SK-N-SH (cell line): ENCODE measurements around the gene CCDC88B. TPM values are rescaled to one million over a fixed set of nuclear protein-coding genes. Genes with fewer than 3 reads are reported as not detected.

ENCODE experiments used
- CTCF ChIA-PET: fragments of 300-600, 350-600 bp; formaldehyde crosslinking; extraction: SDS; loops from one replicate; lab custom pipeline; 2021; lab: Yijun Ruan, JAX
- POLR2A ChIA-PET: fragments of 350-600 bp; sonication (Branson Sonifier 250); formaldehyde crosslinking; extraction: SDS; loops from one replicate; lab custom pipeline; 2020; ENCODE audit warnings: antibody characterized with exemption, inconsistent platforms; lab: Yijun Ruan, JAX
- DNase-seq: peaks from one replicate; pipeline ENCODE4 v3.0.0; 2012
- H2AFZ ChIP-seq: fragments of 200-600 bp; sonication (generic); 2 replicates; pipeline ENCODE4 v1.8.1; 2016; ENCODE audit warnings: antibody characterized with exemption, mild to moderate bottlenecking, low read depth
- H3F3A ChIP-seq: fragments of 200-600 bp; sonication (generic); replicated peaks from 2 replicates; pipeline ENCODE3; 2016; ENCODE audit warnings: antibody characterized with exemption, mild to moderate bottlenecking; ENCODE audit not compliant: insufficient read depth
- H3K27ac ChIP-seq, 2 experiments: fragments of 200-500 bp in 1 of 2; fragments of 200-600 bp in 1 of 2; sonication (Bioruptor generic) in 1 of 2; sonication (generic), shearing (Covaris generic) in 1 of 2; 2 replicates each; pipeline versions ENCODE4 v1.5.1 to v1.6.1; 2014 to 2016; ENCODE audit warnings: low read depth in 2 of 2, inconsistent platforms in 1 of 2, low read length in 1 of 2, mild to moderate bottlenecking in 1 of 2, mixed read lengths in 1 of 2
- H3K27me3 ChIP-seq: fragments of 200-600 bp; sonication (generic), shearing (Covaris generic); 2 replicates; pipeline ENCODE4 v1.6.1; 2016; ENCODE audit warnings: mixed run types; ENCODE audit not compliant: insufficient read depth
- H3K36me3 ChIP-seq, 2 experiments: fragments of 200-500 bp in 1 of 2; fragments of 200-600 bp in 1 of 2; sonication (Bioruptor generic) in 1 of 2; sonication (generic) in 1 of 2; replicated peaks in 1 of 2; 2 replicates each; pipeline versions ENCODE3 to v1.5.1; 2014 to 2016; ENCODE audit warnings: low read length in 1 of 2, mild to moderate bottlenecking in 1 of 2; ENCODE audit not compliant: insufficient read depth in 2 of 2, control insufficient read depth in 1 of 2
- H3K4me1 ChIP-seq, 2 experiments: fragments of 200-500 bp in 1 of 2; fragments of 200-600 bp in 1 of 2; sonication (Bioruptor generic) in 1 of 2; sonication (generic), shearing (Covaris generic) in 1 of 2; 2 replicates each; pipeline versions ENCODE4 v1.5.1 to v1.6.1; 2014 to 2016; ENCODE audit warnings: low read depth in 1 of 2, low read length in 1 of 2, mixed run types in 1 of 2; ENCODE audit not compliant: insufficient read depth in 2 of 2, control insufficient read depth in 1 of 2
- H3K4me2 ChIP-seq: fragments of 200-600 bp; sonication (generic), shearing (Covaris generic); 2 replicates; pipeline ENCODE4 v1.6.1; 2017; ENCODE audit warnings: mixed run types
- H3K4me3 ChIP-seq, 2 experiments: fragments of 200-500 bp in 1 of 2; fragments of 200-600 bp in 1 of 2; sonication (Bioruptor generic) in 1 of 2; sonication (generic), shearing (Covaris generic) in 1 of 2; 2 replicates each; pipeline versions ENCODE4 v1.5.1 to v1.8.1; 2014 to 2016; ENCODE audit warnings: low read depth in 2 of 2, inconsistent platforms in 1 of 2, low read length in 1 of 2, mild to moderate bottlenecking in 1 of 2, mixed read lengths in 1 of 2, moderate library complexity in 1 of 2
- H3K79me2 ChIP-seq: fragments of 200-600 bp; sonication (generic); 2 replicates; pipeline ENCODE4 v1.8.1; 2017; ENCODE audit warnings: mild to moderate bottlenecking; ENCODE audit not compliant: insufficient read depth
- H3K9ac ChIP-seq: fragments of 200-600 bp; sonication (generic); 2 replicates; pipeline ENCODE4 v1.6.1; 2017; ENCODE audit warnings: mixed run types
- H3K9me2 ChIP-seq: fragments of 200-600 bp; sonication (generic); 2 replicates; pipeline ENCODE4 v1.6.1; 2017; ENCODE audit warnings: mixed run types
- H3K9me3 ChIP-seq: fragments of 200-600 bp; sonication (generic); 2 replicates; pipeline ENCODE4 v1.6.1; 2017; ENCODE audit warnings: mixed run types, mild to moderate bottlenecking, moderate library complexity
- H4K20me1 ChIP-seq: fragments of 200-600 bp; sonication (generic); 2 replicates; pipeline ENCODE4 v1.6.1; 2017; ENCODE audit warnings: mild to moderate bottlenecking, mixed run types; ENCODE audit not compliant: insufficient read depth
- CHD2 ChIP-seq: fragments of 150-350 bp; IDR thresholded peaks from 2 replicates; pipeline ENCODE4 v1.6.1; 2018; ENCODE audit warnings: low read length; ENCODE audit not compliant: partially characterized antibody
- CTCF ChIP-seq: fragments of 200-600 bp; sonication (generic); IDR thresholded peaks from 2 replicates; pipeline ENCODE4 v1.6.1; 2017; ENCODE audit warnings: antibody characterized with exemption, mild to moderate bottlenecking, moderate library complexity
- ELF1 ChIP-seq: IDR thresholded peaks from 2 replicates; pipeline ENCODE4 v1.4.0; 2012
- EP300 ChIP-seq, 2 experiments: IDR thresholded peaks; 2 replicates each; pipeline versions ENCODE4 v1.4.0 to v1.6.1; 2012; ENCODE audit warnings: borderline replicate concordance in 1 of 2, low read depth in 1 of 2, low read length in 1 of 2
- FOXJ3 ChIP-seq: sonication (generic); formaldehyde crosslinking; IDR thresholded peaks from 2 replicates; pipeline ENCODE4 v1.5.1; 2020; ENCODE audit warnings: mild to moderate bottlenecking, missing genetic modification reagents
- FOXM1 ChIP-seq: IDR thresholded peaks from 2 replicates; pipeline ENCODE4 v1.4.0; 2012; ENCODE audit warnings: low read depth, mild to moderate bottlenecking
- GABPA ChIP-seq: IDR thresholded peaks from 2 replicates; pipeline ENCODE4 v1.4.0; 2012; ENCODE audit warnings: low read depth, mild to moderate bottlenecking
- IRF3 ChIP-seq: fragments of 150-350 bp; IDR thresholded peaks from 2 replicates; pipeline ENCODE4 v1.6.1; 2016; ENCODE audit warnings: mild to moderate bottlenecking, low read depth, low read length
- JUND ChIP-seq: IDR thresholded peaks from 2 replicates; pipeline ENCODE4 v1.4.0; 2012
- MEF2A ChIP-seq: IDR thresholded peaks from 2 replicates; pipeline ENCODE4 v1.4.0; 2012; ENCODE audit warnings: low read depth, borderline replicate concordance
- MXI1 ChIP-seq: IDR thresholded peaks from 2 replicates; pipeline ENCODE4 v1.6.1; 2012; ENCODE audit warnings: mild to moderate bottlenecking, low read depth, low read length, improper control_type of control experiment
- RAD21 ChIP-seq: IDR thresholded peaks from 2 replicates; pipeline ENCODE4 v1.6.1; 2012; ENCODE audit warnings: mild to moderate bottlenecking, low read length
- RCOR1 ChIP-seq: fragments of 150-350 bp; IDR thresholded peaks from 2 replicates; pipeline ENCODE4 v1.6.1; 2017; ENCODE audit warnings: antibody characterized with exemption, low read length
- RXRA ChIP-seq: IDR thresholded peaks from 2 replicates; pipeline ENCODE4 v1.4.0; 2012; ENCODE audit warnings: low read depth, mild to moderate bottlenecking, borderline replicate concordance
- SIN3A ChIP-seq: IDR thresholded peaks from 2 replicates; pipeline ENCODE4 v1.6.1; 2012; ENCODE audit warnings: low read depth, mild to moderate bottlenecking, low read length, moderate library complexity, borderline replicate concordance
- TAF1 ChIP-seq: IDR thresholded peaks from 2 replicates; pipeline ENCODE4 v1.6.1; 2012; ENCODE audit warnings: low read depth, mild to moderate bottlenecking, low read length, moderate library complexity, borderline replicate concordance
- TCF12 ChIP-seq: IDR thresholded peaks from 2 replicates; pipeline ENCODE4 v1.4.0; 2012
- USF1 ChIP-seq: IDR thresholded peaks from 2 replicates; pipeline ENCODE4 v1.4.0; 2012; ENCODE audit warnings: low read depth, borderline replicate concordance
- USF2 ChIP-seq: fragments of 150-350 bp; IDR thresholded peaks from 2 replicates; pipeline ENCODE4 v1.6.1; 2017; ENCODE audit warnings: antibody characterized with exemption, low read length, low read depth, borderline replicate concordance
- WGBS: methylation state at CpG from one replicate; pipeline ENCODE4 v1.1.6; 2017; ENCODE audit warnings: low lambda C conversion rate; 5-methylcytosine and 5-hydroxymethylcytosine counted together
- polyA plus RNA-seq, 3 experiments: library from polyadenylated mRNA; depleted of rRNA; stranded (reverse); fragments of >200 nt; gene quantifications; 2 replicates each; pipeline ENCODE4 v1.2.3, GENCODE V29; 2012
- TF ChIP-seq, protein P1 (sequence below): IDR thresholded peaks from 2 replicates; pipeline ENCODE4 v1.6.1; 2012; ENCODE audit warnings: mild to moderate bottlenecking, low read depth, low read length, moderate library complexity

Gene CCDC88B
- polyA plus RNA-seq, 1 of the 3 experiments (the other 2 are of a cell fraction) = 3.4 TPM

GRCh38 chr11:64406221-64406946, 66.4 kb downstream of the CCDC88B start:
- Histone ChIP-seq H3K4me1 (peaks cover 0 to 8% of the 10 kb centered on the region in 2 experiments; a peak in 1 of 4 replicates), H3F3A (no peaks in the 10 kb centered on the region), H3K79me2 (no peaks in the 10 kb centered on the region), H3K4me2 (no peak overlapping the region), H3K4me3 (no peak overlapping the region), H3K27ac (no peak overlapping the region), H3K9ac (no peak overlapping the region), H3K9me2 (no peaks in the 10 kb centered on the region), H3K9me3 (no peaks in the 10 kb centered on the region)
- POLR2A ChIA-PET = interaction anchor here (0.7 to 1.7 kb wide), 2 partner anchors 34 to 47 kb away, joined by 3 to 5 read pairs; no protein-coding TSS in a partner anchor
- CTCF ChIA-PET = interaction anchor here (0.9 to 1.3 kb wide), 3 partner anchors 14 to 282 kb away, joined by 3 read pairs; no protein-coding TSS in a partner anchor
- peak; percentile 50 for DNase-seq
- WGBS = 38% methylated on average over 9 of the region's 10 CpGs
- TF ChIP-seq EP300 (IDR thresholded peaks at IDR 0.05; ENCODE audit: borderline replicate concordance in 1 of 2, low read depth in 1 of 2, low read length in 1 of 2) = no peak
- TF ChIP-seq TAF1 = no peak
- no peak for TF ChIP-seq USF2
- no peak for TF ChIP-seq MXI1
- no peak for TF ChIP-seq FOXJ3 (CRISPR knock-in tag)
- no peak for TF ChIP-seq CHD2
- no peak for TF ChIP-seq TCF12
- no peak for TF ChIP-seq MEF2A
- TF ChIP-seq, protein P1, sequence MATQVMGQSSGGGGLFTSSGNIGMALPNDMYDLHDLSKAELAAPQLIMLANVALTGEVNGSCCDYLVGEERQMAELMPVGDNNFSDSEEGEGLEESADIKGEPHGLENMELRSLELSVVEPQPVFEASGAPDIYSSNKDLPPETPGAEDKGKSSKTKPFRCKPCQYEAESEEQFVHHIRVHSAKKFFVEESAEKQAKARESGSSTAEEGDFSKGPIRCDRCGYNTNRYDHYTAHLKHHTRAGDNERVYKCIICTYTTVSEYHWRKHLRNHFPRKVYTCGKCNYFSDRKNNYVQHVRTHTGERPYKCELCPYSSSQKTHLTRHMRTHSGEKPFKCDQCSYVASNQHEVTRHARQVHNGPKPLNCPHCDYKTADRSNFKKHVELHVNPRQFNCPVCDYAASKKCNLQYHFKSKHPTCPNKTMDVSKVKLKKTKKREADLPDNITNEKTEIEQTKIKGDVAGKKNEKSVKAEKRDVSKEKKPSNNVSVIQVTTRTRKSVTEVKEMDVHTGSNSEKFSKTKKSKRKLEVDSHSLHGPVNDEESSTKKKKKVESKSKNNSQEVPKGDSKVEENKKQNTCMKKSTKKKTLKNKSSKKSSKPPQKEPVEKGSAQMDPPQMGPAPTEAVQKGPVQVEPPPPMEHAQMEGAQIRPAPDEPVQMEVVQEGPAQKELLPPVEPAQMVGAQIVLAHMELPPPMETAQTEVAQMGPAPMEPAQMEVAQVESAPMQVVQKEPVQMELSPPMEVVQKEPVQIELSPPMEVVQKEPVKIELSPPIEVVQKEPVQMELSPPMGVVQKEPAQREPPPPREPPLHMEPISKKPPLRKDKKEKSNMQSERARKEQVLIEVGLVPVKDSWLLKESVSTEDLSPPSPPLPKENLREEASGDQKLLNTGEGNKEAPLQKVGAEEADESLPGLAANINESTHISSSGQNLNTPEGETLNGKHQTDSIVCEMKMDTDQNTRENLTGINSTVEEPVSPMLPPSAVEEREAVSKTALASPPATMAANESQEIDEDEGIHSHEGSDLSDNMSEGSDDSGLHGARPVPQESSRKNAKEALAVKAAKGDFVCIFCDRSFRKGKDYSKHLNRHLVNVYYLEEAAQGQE = no peak
- no peak for TF ChIP-seq FOXM1
- TF ChIP-seq GABPA = no peak
- no peak for TF ChIP-seq USF1
- TF ChIP-seq IRF3 = no peak
- TF ChIP-seq JUND = no peak
- no peak for TF ChIP-seq SIN3A
- no peak for TF ChIP-seq RXRA
- no peak for TF ChIP-seq RAD21
- TF ChIP-seq ELF1 = no peak
- no peak for TF ChIP-seq CTCF
- TF ChIP-seq RCOR1 = no peak
- TF ChIP-seq, all 33 proteins: peak for 0
- no peaks in the 10 kb centered on the region for H4K20me1 ChIP-seq
- no peak overlapping the region for H2AFZ ChIP-seq
- no peaks in the 10 kb centered on the region for H3K36me3 ChIP-seq
- peaks cover 22% of the 10 kb centered on the region for H3K27me3 ChIP-seq
